ENCODE results near the gene AK2.

DNA sequence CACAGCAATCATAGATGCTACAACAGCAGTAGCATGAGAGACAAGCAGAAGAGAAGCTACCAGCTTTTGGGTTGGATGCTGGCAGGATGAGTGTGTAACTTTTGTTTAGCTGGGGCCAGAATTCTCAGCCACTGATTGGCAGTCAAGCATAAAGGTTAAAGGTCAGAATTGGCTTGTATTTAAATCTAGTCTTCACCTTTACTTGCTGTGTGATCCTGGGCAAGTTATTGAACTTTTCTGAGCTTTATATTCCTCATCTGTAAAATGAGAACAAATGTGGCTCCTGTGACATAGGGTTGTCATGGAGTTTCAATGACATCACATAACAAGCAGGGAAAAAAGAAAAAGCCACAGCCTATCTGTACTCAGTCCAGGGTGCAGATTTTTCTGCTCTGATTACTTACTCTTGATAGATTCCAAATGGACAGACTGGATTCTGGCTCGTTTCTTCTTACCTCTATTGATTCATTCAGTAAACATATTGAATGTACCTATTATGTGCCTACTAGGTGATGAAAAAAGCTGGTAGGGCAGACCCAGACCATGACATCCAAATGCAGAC lies 41.4 kb upstream of the AK2 start:
- TF ChIP-seq, protein P1, sequence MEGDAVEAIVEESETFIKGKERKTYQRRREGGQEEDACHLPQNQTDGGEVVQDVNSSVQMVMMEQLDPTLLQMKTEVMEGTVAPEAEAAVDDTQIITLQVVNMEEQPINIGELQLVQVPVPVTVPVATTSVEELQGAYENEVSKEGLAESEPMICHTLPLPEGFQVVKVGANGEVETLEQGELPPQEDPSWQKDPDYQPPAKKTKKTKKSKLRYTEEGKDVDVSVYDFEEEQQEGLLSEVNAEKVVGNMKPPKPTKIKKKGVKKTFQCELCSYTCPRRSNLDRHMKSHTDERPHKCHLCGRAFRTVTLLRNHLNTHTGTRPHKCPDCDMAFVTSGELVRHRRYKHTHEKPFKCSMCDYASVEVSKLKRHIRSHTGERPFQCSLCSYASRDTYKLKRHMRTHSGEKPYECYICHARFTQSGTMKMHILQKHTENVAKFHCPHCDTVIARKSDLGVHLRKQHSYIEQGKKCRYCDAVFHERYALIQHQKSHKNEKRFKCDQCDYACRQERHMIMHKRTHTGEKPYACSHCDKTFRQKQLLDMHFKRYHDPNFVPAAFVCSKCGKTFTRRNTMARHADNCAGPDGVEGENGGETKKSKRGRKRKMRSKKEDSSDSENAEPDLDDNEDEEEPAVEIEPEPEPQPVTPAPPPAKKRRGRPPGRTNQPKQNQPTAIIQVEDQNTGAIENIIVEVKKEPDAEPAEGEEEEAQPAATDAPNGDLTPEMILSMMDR (IDR thresholded peaks at IDR 0.05) = no peak
- TF ChIP-seq POLR2AphosphoS5 (IDR thresholded peaks at IDR 0.05) = no peak
